ENCODE data around the gene PTPRA.
"Not testable (repeated sequence)": the region's sequence is repeated elsewhere in the genome, so short reads cannot be mapped to it uniquely, and the experiment has no call there.

The PTPRA gene, protein sequence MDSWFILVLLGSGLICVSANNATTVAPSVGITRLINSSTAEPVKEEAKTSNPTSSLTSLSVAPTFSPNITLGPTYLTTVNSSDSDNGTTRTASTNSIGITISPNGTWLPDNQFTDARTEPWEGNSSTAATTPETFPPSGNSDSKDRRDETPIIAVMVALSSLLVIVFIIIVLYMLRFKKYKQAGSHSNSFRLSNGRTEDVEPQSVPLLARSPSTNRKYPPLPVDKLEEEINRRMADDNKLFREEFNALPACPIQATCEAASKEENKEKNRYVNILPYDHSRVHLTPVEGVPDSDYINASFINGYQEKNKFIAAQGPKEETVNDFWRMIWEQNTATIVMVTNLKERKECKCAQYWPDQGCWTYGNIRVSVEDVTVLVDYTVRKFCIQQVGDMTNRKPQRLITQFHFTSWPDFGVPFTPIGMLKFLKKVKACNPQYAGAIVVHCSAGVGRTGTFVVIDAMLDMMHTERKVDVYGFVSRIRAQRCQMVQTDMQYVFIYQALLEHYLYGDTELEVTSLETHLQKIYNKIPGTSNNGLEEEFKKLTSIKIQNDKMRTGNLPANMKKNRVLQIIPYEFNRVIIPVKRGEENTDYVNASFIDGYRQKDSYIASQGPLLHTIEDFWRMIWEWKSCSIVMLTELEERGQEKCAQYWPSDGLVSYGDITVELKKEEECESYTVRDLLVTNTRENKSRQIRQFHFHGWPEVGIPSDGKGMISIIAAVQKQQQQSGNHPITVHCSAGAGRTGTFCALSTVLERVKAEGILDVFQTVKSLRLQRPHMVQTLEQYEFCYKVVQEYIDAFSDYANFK

DNA sequence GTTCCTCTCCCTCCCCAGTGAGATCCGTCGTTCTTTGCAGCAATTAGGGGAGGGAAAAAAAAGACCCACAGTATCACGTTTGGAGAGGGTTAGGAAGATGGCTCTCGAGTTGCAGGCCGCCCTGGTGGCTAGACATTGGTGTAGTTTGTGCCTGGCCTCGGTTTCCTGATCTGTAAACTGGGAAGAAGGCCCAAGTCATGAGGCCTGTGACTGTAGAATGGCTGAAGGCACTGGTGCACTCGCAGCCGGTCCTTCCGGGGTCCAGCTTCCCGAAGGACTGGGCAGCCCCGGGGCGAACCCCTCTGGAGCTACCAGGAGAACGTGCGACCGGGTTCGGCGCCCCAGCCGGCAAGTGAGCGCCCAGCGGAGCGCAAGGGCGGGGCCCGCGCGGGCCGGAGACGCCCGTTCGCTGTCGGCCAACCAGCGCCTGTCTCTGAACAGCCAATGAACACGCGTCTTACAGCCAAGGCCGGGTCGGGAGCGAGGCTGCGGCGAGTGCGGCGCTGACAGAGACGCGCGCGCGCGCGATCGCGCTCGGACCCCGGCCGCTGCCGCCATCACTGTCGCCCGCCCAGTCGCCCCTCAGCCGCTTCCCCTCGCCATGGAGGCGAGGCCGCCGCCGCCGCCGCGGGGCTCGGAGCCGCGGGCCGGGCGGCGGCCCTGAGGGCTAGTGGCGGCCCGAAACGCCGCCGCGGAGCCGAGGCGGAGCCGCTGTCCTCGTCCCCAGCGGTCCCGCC, at the start of gene PTPRA:
PTPRA (plus strand) TSS at position 472 of the 737 bp plus-strand sequence. CDS start 90,797 bp downstream, outside the sequence.
- Histone ChIP-seq H3K79me2 (ENCODE audit: control insufficient read depth, insufficient read depth, low read length, unreplicated experiment) (peaks cover 41% of the 10 kb centered on the region), H3K4me3 (ENCODE audit: low read depth, low read length) (peak within 1 kb of the TSS; percentile 98), H2AFZ (ENCODE audit: low read length, unreplicated experiment) (peak within 1 kb of the TSS; percentile 90), H3K27ac (ENCODE audit: low read depth, low read length) (no peak within 1 kb of the TSS; the same call in 1 of the 2 replicates), H3K4me1 (ENCODE audit: control insufficient read depth, insufficient read depth, low read length, unreplicated experiment) (peaks cover 31% of the 10 kb centered on the region), H3K36me3 (ENCODE audit: insufficient read depth, low read length) (no peaks in the 10 kb centered on the region), H3K27me3 (ENCODE audit: insufficient read depth, low read length) (no peaks in the 10 kb centered on the region)

DNA sequence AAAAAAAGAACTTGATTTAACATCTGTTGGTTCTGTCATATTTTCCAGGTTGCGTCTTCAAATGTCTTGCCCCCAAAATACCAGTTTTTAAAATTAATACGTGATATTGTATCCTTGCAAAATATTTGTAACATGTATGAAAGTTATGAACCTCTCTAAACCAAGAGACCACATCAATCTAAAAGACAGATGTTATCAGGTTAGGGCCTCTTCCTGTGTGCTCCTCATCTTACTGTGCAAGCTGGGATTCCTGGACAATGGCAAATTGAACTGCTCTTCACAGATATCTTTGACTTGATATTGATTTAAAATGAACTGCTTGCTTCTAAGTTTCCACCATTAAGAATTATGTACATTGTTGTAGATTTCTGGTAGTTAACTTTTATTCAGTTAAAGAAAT, 47.5 kb upstream of the PTPRA start:
- Histone ChIP-seq H3K4me3 (ENCODE audit: low read depth, low read length) (no peak overlapping the region), H3K27me3 (ENCODE audit: insufficient read depth, low read length) (peaks cover 15% of the 10 kb centered on the region; the same call in 1 of the 2 replicates), H3K27ac (ENCODE audit: low read depth, low read length) (no peak overlapping the region), H2AFZ (ENCODE audit: low read length, unreplicated experiment) (no peak overlapping the region), H3K79me2 (ENCODE audit: control insufficient read depth, insufficient read depth, low read length, unreplicated experiment) (no peaks in the 10 kb centered on the region), H3K36me3 (ENCODE audit: insufficient read depth, low read length) (no peaks in the 10 kb centered on the region), H3K4me1 (ENCODE audit: control insufficient read depth, insufficient read depth, low read length, unreplicated experiment) (peaks cover 4% of the 10 kb centered on the region)

DNA sequence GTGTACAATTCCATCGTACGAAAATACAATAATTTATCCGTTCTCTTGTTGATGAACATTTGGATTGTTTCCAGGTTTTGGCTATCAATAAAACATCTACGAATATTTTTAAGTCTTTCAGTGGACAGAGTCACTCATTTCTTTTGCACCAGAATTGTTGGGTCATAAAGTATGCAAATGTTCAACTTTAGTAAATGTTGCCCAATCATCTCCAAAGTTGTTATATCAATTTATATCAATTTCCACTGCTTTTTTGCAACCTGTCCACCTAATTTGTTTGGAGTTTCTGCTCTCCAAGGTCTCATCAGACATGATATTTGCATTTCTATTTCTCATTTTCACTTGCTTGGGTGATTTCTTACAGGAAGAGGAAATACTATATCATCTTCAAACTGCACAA, 46.6 kb upstream of the PTPRA start:
- Histone ChIP-seq H3K4me3 (ENCODE audit: low read depth, low read length) (no peak overlapping the region), H3K27ac (ENCODE audit: low read depth, low read length) (no peak overlapping the region), H2AFZ (ENCODE audit: low read length, unreplicated experiment) (no peak overlapping the region), H3K79me2 (ENCODE audit: control insufficient read depth, insufficient read depth, low read length, unreplicated experiment) (no peaks in the 10 kb centered on the region), H3K27me3 (ENCODE audit: insufficient read depth, low read length) (peaks cover 15% of the 10 kb centered on the region; the same call in 1 of the 2 replicates), H3K36me3 (ENCODE audit: insufficient read depth, low read length) (no peaks in the 10 kb centered on the region), H3K4me1 (ENCODE audit: control insufficient read depth, insufficient read depth, low read length, unreplicated experiment) (peaks cover 5% of the 10 kb centered on the region)

DNA sequence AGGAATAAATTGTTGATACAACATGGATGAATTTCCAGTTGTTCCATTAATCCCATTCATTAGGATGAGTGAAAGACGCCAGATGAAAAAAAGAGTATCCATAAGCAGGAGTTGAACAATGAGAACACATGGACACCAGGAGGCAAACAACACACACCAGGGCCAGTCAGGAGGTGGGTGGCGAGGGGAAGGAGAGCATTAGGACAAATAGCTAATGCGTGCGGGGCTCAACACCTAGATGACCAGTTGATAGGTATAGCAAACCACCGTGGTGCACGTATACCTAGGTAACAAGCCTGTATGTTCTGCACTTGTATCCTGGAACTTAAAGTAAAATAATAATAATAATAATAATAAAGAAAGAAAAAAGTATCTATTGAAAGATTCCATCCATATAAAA, 43.9 kb upstream of the PTPRA start:
- Histone ChIP-seq H3K27ac (ENCODE audit: low read depth, low read length) (no peak overlapping the region), H3K4me3 (ENCODE audit: low read depth, low read length) (no peak overlapping the region), H3K4me1 (ENCODE audit: control insufficient read depth, insufficient read depth, low read length, unreplicated experiment) (peaks cover 12% of the 10 kb centered on the region), H3K36me3 (ENCODE audit: insufficient read depth, low read length) (no peaks in the 10 kb centered on the region), H3K79me2 (ENCODE audit: control insufficient read depth, insufficient read depth, low read length, unreplicated experiment) (no peaks in the 10 kb centered on the region), H2AFZ (ENCODE audit: low read length, unreplicated experiment) (no peak overlapping the region), H3K27me3 (ENCODE audit: insufficient read depth, low read length) (peaks cover 15% of the 10 kb centered on the region; the same call in 1 of the 2 replicates)

DNA sequence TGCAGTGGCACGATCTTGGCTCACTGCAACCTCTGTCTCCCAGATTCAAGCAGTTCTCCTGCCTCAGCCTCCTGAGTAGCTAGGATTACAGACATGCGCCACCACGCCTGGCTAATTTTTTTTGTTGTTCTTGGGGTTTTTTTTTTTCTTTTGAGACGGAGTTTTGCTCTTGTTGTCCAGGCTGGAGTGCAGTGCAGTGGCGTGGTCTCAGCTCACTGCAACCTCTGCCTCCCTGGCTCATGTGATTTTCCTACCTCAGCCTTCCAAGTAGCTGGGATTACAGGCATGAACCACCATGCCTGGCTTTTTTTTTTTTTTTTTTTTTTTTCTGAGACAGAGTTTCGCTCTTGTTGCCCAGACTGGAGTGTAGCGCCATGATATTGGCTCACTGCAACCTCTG, 42.1 kb upstream of the PTPRA start:
- not testable (repeated sequence) for H3K36me3 ChIP-seq (ENCODE audit: insufficient read depth, low read length); H3K4me3 ChIP-seq (ENCODE audit: low read depth, low read length); H3K79me2 ChIP-seq (ENCODE audit: control insufficient read depth, insufficient read depth, low read length, unreplicated experiment); H3K27ac ChIP-seq (ENCODE audit: low read depth, low read length); H2AFZ ChIP-seq (ENCODE audit: low read length, unreplicated experiment)
- peaks cover 12% of the 10 kb centered on the region for H3K4me1 ChIP-seq (ENCODE audit: control insufficient read depth, insufficient read depth, low read length, unreplicated experiment)
- peaks cover 15% of the 10 kb centered on the region; the same call in 1 of the 2 replicates for H3K27me3 ChIP-seq (ENCODE audit: insufficient read depth, low read length)

DNA sequence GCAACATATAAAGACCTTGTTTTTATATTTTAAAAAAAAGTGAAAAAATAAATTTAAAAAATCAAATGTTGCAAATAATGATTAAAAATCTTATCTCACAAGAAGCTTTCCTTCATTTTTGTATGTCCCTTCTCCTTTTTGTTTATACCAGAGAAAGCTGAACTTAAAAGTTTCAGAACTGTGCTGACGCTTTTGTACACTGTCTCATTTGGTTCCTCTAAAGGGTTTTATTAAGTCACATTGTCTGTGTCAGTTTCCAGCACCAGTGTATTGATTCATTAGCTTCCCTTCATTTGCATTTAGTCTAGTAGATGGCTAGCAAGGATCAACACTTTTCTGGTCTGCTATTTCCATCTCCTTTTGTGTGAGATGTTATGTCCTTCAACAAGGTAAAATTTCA, 39.5 kb upstream of the PTPRA start:
- Histone ChIP-seq H3K27ac (ENCODE audit: low read depth, low read length) (no peak overlapping the region), H3K4me3 (ENCODE audit: low read depth, low read length) (no peak overlapping the region), H2AFZ (ENCODE audit: low read length, unreplicated experiment) (no peak overlapping the region), H3K27me3 (ENCODE audit: insufficient read depth, low read length) (peaks cover 6% of the 10 kb centered on the region; the same call in 1 of the 2 replicates), H3K79me2 (ENCODE audit: control insufficient read depth, insufficient read depth, low read length, unreplicated experiment) (no peaks in the 10 kb centered on the region), H3K4me1 (ENCODE audit: control insufficient read depth, insufficient read depth, low read length, unreplicated experiment) (peaks cover 12% of the 10 kb centered on the region), H3K36me3 (ENCODE audit: insufficient read depth, low read length) (peaks cover 21% of the 10 kb centered on the region; the same call in 1 of the 2 replicates)

DNA sequence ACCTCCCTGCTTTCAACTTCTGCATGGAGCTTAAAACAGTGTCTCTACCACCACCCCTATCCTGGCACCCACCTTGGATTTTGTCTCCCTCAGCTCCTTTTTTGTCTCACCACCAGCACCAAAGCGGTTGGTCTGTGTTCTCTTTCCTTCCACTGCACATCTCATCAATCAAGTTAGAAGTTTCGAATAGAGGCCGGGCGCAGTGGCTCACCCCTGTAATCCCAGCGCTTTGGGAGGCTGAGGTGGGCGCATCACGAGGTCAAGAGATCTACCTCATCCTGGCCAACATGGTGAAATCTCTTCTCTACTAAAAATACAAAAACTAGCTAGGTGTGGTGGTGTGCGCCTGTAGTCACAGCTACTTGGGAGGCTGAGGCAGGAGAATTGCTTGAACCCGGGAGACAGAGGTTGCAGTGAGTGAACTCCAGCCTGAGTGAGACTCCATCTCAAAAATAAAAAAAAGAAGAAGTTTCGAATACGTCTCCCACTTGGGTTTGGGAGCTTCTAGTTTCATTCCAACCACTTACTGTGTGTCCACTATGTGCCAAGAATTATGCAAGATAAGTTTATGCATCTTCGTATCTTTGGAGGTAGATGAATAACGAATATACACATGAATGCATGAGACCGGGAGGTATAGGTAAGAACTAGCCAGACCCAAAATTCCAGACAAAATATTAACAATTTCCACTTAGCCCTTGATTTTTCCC, 38.7 kb upstream of the PTPRA start:
- Histone ChIP-seq H3K27ac (ENCODE audit: low read depth, low read length) (no peak overlapping the region), H3K79me2 (ENCODE audit: control insufficient read depth, insufficient read depth, low read length, unreplicated experiment) (peaks cover 6% of the 10 kb centered on the region), H3K36me3 (ENCODE audit: insufficient read depth, low read length) (peaks cover 26% of the 10 kb centered on the region; the same call in 1 of the 2 replicates), H3K27me3 (ENCODE audit: insufficient read depth, low read length) (no peaks in the 10 kb centered on the region), H3K4me1 (ENCODE audit: control insufficient read depth, insufficient read depth, low read length, unreplicated experiment) (peaks cover 17% of the 10 kb centered on the region), H3K4me3 (ENCODE audit: low read depth, low read length) (no peak overlapping the region), H2AFZ (ENCODE audit: low read length, unreplicated experiment) (no peak overlapping the region)

DNA sequence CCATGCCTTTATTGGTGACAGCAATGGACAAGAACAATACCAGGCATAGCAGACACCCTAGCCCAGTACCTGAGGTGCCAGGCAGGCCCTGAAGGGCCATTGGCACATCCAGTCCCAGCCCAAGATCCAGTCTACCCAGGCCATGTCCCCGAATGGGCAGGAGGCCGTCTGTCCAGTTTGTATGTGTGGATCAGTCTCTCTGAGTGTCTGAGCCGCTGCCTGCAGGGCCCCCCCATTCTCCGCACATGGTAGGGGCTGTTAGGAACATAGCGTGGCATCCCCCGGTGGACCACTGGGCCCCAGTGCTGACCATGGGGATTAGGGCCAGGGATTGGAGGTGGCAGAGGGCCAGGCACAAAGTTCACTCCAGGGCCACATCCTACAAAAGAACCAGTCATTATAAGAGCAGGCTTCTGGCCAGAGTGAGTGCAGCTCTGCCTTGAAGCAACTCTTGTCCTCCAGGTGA, 37.9 kb upstream of the PTPRA start:
- Histone ChIP-seq H2AFZ (ENCODE audit: low read length, unreplicated experiment) (no peak overlapping the region), H3K4me1 (ENCODE audit: control insufficient read depth, insufficient read depth, low read length, unreplicated experiment) (peaks cover 21% of the 10 kb centered on the region)

DNA sequence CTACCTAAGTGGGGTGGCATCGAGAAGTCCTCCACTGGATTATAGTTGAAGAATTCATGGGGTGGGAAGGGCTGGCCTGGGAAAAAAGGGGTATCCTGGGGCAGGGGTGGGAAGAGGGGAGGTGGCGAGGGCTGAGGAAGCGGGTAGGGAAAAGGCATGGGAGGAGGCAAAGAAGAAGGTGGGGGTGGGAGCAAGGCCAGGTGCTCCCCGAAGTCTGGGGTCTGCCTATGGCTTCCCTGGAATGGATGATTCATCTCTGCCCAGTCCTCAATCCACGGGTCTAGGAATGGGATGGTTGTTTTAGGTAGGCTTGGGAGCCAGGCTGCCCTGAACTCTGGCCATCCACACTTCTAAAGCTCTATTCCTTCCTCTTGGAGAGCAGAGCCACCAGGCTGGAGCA, 37.2 kb upstream of the PTPRA start:
- Histone ChIP-seq H3K27me3 (ENCODE audit: insufficient read depth, low read length) (no peaks in the 10 kb centered on the region), H3K4me1 (ENCODE audit: control insufficient read depth, insufficient read depth, low read length, unreplicated experiment) (peaks cover 21% of the 10 kb centered on the region), H3K36me3 (ENCODE audit: insufficient read depth, low read length) (peaks cover 27% of the 10 kb centered on the region; the same call in 1 of the 2 replicates), H3K27ac (ENCODE audit: low read depth, low read length) (no peak overlapping the region), H3K4me3 (ENCODE audit: low read depth, low read length) (no peak overlapping the region), H3K79me2 (ENCODE audit: control insufficient read depth, insufficient read depth, low read length, unreplicated experiment) (peaks cover 13% of the 10 kb centered on the region), H2AFZ (ENCODE audit: low read length, unreplicated experiment) (no peak overlapping the region)

More for the DNA sequence above, 37.9 kb upstream of the PTPRA start:
- Histone ChIP-seq H3K79me2 (ENCODE audit: control insufficient read depth, insufficient read depth, low read length, unreplicated experiment) (peaks cover 13% of the 10 kb centered on the region), H3K4me3 (ENCODE audit: low read depth, low read length) (no peak overlapping the region), H3K36me3 (ENCODE audit: insufficient read depth, low read length) (peaks cover 27% of the 10 kb centered on the region; the same call in 1 of the 2 replicates), H3K27me3 (ENCODE audit: insufficient read depth, low read length) (no peaks in the 10 kb centered on the region), H3K27ac (ENCODE audit: low read depth, low read length) (no peak overlapping the region)

All from ACC112 (cell line).